HG03097 (cell line): ENCODE data around the gene PHAX.
"Not testable (repeated sequence)": the region's sequence is repeated elsewhere in the genome, so short reads cannot be mapped to it uniquely, and the experiment has no call there.

ENCODE experiments used
- ATAC-seq: cut with Tn5 transposase; IDR thresholded peaks from one replicate; pipeline ENCODE4 v1.9.1; 2021; ENCODE audit not compliant: unreplicated experiment, low FRiP score

PHAX gene

DNA sequence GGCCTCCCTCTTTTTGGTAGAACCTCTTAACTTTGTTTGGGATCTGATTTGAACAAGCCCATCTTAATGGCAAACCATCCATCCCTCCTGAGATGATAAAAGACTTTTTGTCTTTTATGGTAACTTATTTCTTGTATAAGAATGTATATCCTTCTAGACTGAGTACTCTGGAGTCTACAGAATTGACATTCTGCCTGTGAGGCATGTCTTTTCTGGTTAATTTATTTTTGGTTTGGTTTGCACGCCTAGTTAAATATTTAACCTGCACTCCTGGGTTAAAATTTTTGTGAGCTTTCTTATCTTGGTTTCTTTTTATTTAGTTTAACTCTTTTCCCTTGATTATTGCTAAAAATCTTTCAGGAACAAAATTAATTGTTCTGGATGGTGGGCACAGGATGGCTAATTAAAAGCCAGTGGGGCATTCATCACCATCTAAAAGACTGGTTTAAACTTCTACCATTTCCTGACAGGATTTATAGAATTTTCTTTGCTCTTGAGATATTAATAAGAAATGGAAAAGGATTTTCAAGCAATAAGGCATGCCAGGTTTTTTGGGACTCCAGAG lies 50.3 kb downstream of the PHAX start:
- no peak for ATAC-seq

DNA sequence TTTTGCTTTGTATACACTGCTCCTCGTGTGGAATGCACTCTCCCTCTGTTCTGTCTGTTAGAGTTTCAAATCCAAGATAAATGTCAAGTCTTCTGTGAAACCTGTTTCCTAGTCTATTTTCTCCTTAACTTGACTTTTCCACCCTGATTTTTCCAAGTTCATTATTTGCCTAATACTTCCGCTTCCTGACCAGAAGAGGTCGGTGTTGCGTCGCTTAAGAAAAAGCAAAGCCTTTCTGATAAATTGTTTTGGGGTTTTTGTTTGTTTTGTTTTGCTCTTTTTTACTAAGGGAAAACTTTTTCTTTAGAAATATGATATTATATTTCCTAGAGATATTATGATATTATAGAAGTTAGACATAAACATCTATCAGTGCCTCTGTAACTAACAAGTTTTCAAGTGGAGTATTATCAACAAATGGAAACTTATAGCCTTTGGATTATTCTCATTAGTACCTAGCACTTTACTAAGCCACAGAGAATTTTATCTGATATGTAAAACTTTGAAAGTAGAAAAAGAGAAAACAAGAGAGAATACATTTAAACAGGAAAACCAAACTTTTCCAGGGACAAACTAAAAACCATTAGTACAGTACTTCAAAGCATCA lies 55.8 kb downstream of the PHAX start:
- ATAC-seq: no peak

DNA sequence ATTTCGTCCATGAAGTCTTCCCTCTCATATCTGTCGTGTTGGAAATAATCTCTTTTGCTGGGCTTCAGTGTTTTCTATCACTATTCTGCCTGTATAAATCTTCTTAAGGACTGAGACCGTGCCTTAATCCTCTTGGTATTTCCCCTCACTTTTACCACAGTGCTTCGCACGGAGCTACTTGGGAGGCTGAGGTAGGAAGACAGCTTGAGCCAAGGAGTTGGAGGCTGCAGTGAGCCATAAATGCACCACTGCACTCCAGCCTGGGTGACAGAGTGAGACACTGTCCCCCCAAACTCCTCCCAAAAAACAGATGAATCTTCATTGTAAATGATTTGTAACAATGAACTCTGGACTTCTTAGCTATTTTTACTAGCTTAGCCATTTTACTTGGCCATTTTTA lies 57.8 kb downstream of the PHAX start:
- ATAC-seq: no peak

GRCh38 chr5:126659805-126660482 lies 59.2 kb downstream of the PHAX start:
- ATAC-seq: no peak

GRCh38 chr5:126664586-126664985 lies 63.8 kb downstream of the PHAX start:
- ATAC-seq: no peak

DNA sequence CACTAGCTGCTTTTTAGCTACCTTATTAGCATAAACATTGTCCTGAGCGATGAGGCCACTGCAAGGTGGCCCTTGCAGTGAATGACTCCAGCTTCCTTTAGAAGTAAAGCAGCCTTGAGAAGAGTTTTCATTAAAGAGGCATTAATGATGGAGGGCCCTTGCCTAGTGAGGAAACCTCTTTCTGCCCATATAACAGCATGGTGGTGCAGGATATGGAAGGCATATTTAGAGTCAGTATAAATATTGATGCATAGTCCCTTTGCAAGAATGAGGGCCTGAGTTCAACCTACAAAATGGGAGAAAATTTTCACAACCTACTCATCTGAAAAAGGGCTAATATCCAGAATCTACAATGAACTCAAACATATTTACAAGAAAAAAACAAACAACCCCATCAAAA lies 69.4 kb downstream of the PHAX start:
- ATAC-seq: not testable (repeated sequence)

- not testable (repeated sequence) for ATAC-seq
Measured at GRCh38 chr5:126671681-126672080, 70.9 kb downstream of the PHAX start.

DNA sequence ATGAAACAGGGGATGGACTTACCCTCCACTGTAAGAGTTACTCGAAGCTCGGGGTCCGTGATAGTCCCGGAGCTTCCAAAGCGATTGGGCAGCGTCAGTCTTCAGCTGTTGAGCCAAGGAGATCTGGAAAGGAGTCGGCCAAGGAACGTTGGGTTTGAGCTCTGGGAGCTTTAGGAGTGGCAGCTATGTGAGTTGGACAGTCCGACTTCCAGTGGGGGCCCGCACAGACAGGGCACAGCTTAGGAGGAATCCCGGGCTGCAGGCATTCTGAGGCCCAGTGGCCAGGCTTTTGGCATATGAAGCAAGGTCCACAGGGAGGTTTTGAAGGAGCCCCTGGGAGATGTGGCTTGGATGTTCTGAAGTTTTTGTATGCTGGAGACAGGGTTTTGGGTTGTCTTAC lies 72.7 kb downstream of the PHAX start:
- ATAC-seq: no peak

DNA sequence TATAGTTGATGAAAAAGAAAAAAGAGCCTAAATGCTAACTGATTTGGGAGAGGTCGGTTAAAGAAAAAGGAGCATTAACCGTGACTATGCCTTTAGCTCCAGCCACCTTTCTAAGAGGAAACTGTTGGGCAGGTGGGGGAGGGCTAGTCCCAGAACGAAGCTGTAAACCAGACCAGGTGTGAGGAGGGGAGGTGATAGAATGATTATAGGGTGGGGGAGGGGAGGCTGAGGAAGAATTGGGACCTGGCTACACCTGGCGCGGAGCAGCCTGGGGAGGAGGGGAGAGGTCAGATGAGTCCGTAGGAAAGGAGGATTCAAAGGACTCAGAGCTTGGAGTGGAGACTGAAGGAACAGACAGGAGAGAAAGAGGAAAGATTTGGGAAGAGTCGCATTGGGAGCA lies 73.4 kb downstream of the PHAX start:
- no peak for ATAC-seq

- ATAC-seq: no peak
Measured at GRCh38 chr5:126675338-126675737, 74.6 kb downstream of the PHAX start.

GRCh38 chr5:126676195-126676624 lies 75.5 kb downstream of the PHAX start:
- ATAC-seq: peak; percentile 68
